Spleen (tissue), 7 donors: ENCODE measurements around the gene PSMC1.

Source experiments
- POLR2A ChIP-seq, 3 donors: fragments of 450-650 bp; IDR thresholded peaks; one replicate each; pipeline ENCODE4 v1.5.1; 2017; ENCODE audit warnings: antibody characterized with exemption in 3 of 3, mild to moderate bottlenecking in 1 of 3
- POLR2AphosphoS5 ChIP-seq, 3 donors: sonication (generic); formaldehyde crosslinking; IDR thresholded peaks; one replicate each; pipeline ENCODE4 v1.5.1; 2017; ENCODE audit warnings: antibody characterized with exemption in 3 of 3
- TF ChIP-seq, protein P1 (sequence below), 11 experiments: fragments of 200-600 bp in 7 of 11; fragments of 450-650 bp in 4 of 11; sonication (generic) in 4 of 11; IDR thresholded peaks in 8 of 11; conservative IDR thresholded peaks in 3 of 11; 1 replicate in 7 of 11; 2 replicates in 4 of 11; pipeline versions ENCODE4 v1.4.0 to v1.8.0; 2016 to 2021; ENCODE audit warnings: antibody characterized with exemption in 11 of 11, inconsistent platforms in 4 of 11, mild to moderate bottlenecking in 1 of 11
- donor health status: DM: no; HTN: no; CAD: no; lungs with moderate emphysema.
- donor health status: DM: no; HTN: no; CAD: no.
- donor health status: DM: no; HTN: no; CAD: no.

GRCh38 chr14:90318016-90318415, 61.7 kb downstream of the PSMC1 start:
- TF ChIP-seq, protein P1, sequence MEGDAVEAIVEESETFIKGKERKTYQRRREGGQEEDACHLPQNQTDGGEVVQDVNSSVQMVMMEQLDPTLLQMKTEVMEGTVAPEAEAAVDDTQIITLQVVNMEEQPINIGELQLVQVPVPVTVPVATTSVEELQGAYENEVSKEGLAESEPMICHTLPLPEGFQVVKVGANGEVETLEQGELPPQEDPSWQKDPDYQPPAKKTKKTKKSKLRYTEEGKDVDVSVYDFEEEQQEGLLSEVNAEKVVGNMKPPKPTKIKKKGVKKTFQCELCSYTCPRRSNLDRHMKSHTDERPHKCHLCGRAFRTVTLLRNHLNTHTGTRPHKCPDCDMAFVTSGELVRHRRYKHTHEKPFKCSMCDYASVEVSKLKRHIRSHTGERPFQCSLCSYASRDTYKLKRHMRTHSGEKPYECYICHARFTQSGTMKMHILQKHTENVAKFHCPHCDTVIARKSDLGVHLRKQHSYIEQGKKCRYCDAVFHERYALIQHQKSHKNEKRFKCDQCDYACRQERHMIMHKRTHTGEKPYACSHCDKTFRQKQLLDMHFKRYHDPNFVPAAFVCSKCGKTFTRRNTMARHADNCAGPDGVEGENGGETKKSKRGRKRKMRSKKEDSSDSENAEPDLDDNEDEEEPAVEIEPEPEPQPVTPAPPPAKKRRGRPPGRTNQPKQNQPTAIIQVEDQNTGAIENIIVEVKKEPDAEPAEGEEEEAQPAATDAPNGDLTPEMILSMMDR (IDR thresholded peaks at IDR 0.05 in 8 of 11, conservative IDR thresholded peaks at IDR 0.05 in 3 of 11): no peak
- TF ChIP-seq POLR2AphosphoS5 (IDR thresholded peaks at IDR 0.05): no peak
- no peak for TF ChIP-seq POLR2A (IDR thresholded peaks at IDR 0.05)
